ENCODE results near the gene ZBTB22. TPM values are rescaled to one million over a fixed set of nuclear protein-coding genes. Genes with fewer than 3 reads are reported as not detected.

The ZBTB22 gene
- total RNA-seq, 4 donors from 2014 or later: 3.8 to 31.3 (median 16.0) TPM

DNA sequence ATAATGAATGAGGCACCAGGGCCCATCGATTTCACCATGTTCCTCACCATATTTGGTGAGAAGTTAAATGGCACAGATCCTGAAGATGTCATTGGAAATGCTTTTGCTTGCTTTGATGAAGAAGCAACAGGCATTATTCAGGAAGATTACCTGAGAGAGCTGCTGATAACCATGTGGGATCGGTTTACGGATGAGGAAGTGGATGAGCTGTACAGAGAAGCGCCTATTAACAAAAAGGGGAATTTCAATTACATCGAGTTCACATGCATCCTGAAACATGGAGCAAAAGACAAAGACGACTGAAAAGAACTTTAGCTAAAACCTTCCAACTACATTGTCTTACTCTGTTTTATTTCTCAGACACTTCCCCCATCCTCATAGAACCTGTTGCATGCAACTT, 21.6 kb upstream of the ZBTB22 start:
- Histone ChIP-seq H3K27ac (no peak overlapping the region), H3K36me3 (no peaks in the 10 kb centered on the region), H3K4me1 (no peaks in the 10 kb centered on the region), H3K27me3 (no peaks in the 10 kb centered on the region), H3K9me3 (no peaks in the 10 kb centered on the region), H3K4me3 (no peak overlapping the region)
- TF ChIP-seq POLR2A (IDR thresholded peaks at IDR 0.05): no peak
- no peak for TF ChIP-seq CTCF (IDR thresholded peaks at IDR 0.05)
- no peak for DNase-seq
- intact Hi-C loops (cut with DNase I; ENCODE audit: low total_unique reads): no loop called here

DNA sequence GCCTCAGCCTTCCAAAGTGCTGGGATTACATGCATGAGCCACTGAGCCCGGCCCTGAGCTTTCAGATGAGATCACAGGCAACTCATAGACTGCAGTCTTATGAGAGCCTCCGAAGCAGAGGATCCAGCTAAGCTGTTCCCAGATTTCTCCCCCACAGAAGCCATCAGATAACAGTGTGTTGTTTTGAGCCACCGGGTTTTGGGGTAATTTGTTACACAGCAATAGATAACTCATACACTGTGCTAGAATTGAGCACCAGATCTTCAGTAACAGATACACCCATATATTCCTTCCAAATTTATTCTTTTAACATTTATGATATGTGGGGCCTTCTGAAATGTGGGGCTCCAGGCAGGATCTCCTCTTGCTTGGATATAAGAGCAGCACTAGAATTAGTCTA, 19.0 kb upstream of the ZBTB22 start:
- no peak overlapping the region for H3K4me3 ChIP-seq
- no peaks in the 10 kb centered on the region for H3K4me1 ChIP-seq
- no peaks in the 10 kb centered on the region for H3K27me3 ChIP-seq
- TF ChIP-seq POLR2A (IDR thresholded peaks at IDR 0.05) (no peak), CTCF (IDR thresholded peaks at IDR 0.05) (no peak)
- H3K36me3 ChIP-seq: no peaks in the 10 kb centered on the region
- H3K27ac ChIP-seq: no peak overlapping the region
- H3K9me3 ChIP-seq: no peaks in the 10 kb centered on the region
- no peak for DNase-seq
- intact Hi-C loops (cut with DNase I; ENCODE audit: low total_unique reads): no loop called here

- Histone ChIP-seq H3K27ac (no peak overlapping the region), H3K9me3 (no peaks in the 10 kb centered on the region), H3K4me1 (no peaks in the 10 kb centered on the region), H3K36me3 (no peaks in the 10 kb centered on the region), H3K4me3 (no peak overlapping the region), H3K27me3 (no peaks in the 10 kb centered on the region)
- no peak for TF ChIP-seq CTCF (IDR thresholded peaks at IDR 0.05)
- DNase-seq: no peak
- intact Hi-C loops (cut with DNase I; ENCODE audit: low total_unique reads): no loop called here
These were observed 18.4 kb upstream of the ZBTB22 start for GRCh38 chr6:33335916-33336315.

GRCh38 chr6:33333666-33334065, 16.1 kb upstream of the ZBTB22 start:
- no peak overlapping the region for H3K4me3 ChIP-seq
- intact Hi-C loops (cut with DNase I; ENCODE audit: low total_unique reads): no loop called here
- no peak for DNase-seq

DNA sequence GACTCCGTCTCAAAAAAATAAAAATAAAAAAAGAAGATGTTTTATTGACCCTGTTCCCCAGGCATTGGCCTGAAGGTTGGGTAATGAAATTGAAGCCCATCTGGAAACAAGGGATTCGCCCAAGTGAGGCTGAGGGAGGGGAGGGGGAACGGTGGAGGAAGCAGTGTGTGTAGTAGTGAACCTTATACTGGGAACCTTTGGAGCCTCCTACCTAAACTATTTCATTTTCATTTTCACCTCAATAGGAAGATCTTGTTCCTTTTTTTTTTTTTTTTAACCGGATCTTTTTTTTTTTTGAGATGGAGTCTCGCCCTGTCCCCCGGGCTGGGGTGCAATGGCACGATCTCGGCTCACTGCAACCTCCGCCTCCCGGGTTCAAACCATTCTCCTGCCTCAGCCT, 13.2 kb upstream of the ZBTB22 start:
- H3K36me3 ChIP-seq: no peaks in the 10 kb centered on the region
- intact Hi-C loops (cut with DNase I; ENCODE audit: low total_unique reads): no loop called here
- TF ChIP-seq POLR2A (IDR thresholded peaks at IDR 0.05) (no peak), CTCF (IDR thresholded peaks at IDR 0.05) (no peak)
- no peaks in the 10 kb centered on the region for H3K9me3 ChIP-seq
- no peak overlapping the region for H3K4me3 ChIP-seq
- H3K27ac ChIP-seq: no peak overlapping the region
- H3K4me1 ChIP-seq: no peaks in the 10 kb centered on the region
- no peaks in the 10 kb centered on the region for H3K27me3 ChIP-seq
- DNase-seq: no peak

More at GRCh38 chr6:33333666-33334065, 16.1 kb upstream of the ZBTB22 start:
- no peak overlapping the region for H3K27ac ChIP-seq
- no peaks in the 10 kb centered on the region for H3K9me3 ChIP-seq
- TF ChIP-seq CTCF (IDR thresholded peaks at IDR 0.05): no peak
- TF ChIP-seq POLR2A (IDR thresholded peaks at IDR 0.05): no peak
- no peaks in the 10 kb centered on the region for H3K27me3 ChIP-seq
- H3K36me3 ChIP-seq: no peaks in the 10 kb centered on the region
- no peaks in the 10 kb centered on the region for H3K4me1 ChIP-seq
